ENCODE results near the gene EFTUD2.

Gene EFTUD2

DNA sequence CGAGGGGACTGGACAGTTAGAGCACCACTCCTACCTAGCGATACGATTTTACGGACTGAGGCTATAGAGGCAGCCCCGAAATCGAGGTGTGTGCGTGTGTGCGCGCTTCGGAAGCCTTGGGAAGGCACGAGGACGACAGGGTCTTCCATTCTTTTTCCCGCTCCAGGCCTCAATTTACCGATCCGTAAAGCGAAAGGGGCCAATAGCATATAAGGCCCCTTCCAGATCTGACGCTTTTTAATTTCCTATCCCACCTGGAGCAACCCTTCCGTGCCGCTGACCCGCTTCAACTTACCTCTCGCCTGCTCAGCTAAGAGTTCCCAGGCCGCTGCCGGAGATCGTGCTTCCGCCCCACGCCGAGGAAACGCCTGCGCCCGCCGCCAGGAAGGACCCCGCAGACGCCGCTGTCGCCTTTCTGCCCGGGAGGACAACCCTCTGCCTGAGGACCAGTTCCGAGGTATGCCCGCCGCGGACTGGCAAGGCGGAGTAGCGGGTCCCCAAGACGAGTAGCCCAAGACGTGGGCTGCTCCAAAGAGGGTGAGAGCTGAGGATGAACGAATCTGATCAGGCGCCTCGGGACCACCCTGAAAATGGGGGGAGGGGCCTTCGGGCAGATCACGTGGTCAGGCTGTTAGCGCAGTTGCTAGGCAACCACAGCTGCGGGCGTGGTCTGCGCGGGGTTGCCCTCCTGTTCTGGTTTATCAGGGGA, at the start of gene EFTUD2 (continued):
- TF ChIP-seq, protein P1, sequence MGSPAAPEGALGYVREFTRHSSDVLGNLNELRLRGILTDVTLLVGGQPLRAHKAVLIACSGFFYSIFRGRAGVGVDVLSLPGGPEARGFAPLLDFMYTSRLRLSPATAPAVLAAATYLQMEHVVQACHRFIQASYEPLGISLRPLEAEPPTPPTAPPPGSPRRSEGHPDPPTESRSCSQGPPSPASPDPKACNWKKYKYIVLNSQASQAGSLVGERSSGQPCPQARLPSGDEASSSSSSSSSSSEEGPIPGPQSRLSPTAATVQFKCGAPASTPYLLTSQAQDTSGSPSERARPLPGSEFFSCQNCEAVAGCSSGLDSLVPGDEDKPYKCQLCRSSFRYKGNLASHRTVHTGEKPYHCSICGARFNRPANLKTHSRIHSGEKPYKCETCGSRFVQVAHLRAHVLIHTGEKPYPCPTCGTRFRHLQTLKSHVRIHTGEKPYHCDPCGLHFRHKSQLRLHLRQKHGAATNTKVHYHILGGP (tag by site-specific recombination; IDR thresholded peaks at IDR 0.05): no peak
- TF ChIP-seq ZNF76 (tag by site-specific recombination; IDR thresholded peaks at IDR 0.05; ENCODE audit: borderline replicate concordance, low read depth) (peak; percentile 74), GLI2 (tag by site-specific recombination; IDR thresholded peaks at IDR 0.05; ENCODE audit: borderline replicate concordance, low read depth) (no peak), SCRT1 (tag by site-specific recombination; IDR thresholded peaks at IDR 0.05; ENCODE audit: borderline replicate concordance) (no peak), ZNF169 (tag by site-specific recombination; IDR thresholded peaks at IDR 0.05) (no peak), ZNF202 (tag by site-specific recombination; IDR thresholded peaks at IDR 0.05; ENCODE audit: borderline replicate concordance) (no peak), ZNF629 (tag by site-specific recombination; IDR thresholded peaks at IDR 0.05) (peak; percentile 89), ZNF324 (tag by site-specific recombination; IDR thresholded peaks at IDR 0.05) (peak; percentile 97), ZNF48 (tag by site-specific recombination; IDR thresholded peaks at IDR 0.05) (no peak), ZNF174 (tag by site-specific recombination; IDR thresholded peaks at IDR 0.05) (no peak), ZNF23 (tag by site-specific recombination; IDR thresholded peaks at IDR 0.05; ENCODE audit: borderline replicate concordance) (no peak), ZNF621 (tag by site-specific recombination; IDR thresholded peaks at IDR 0.05) (no peak), ZNF529 (tag by site-specific recombination; IDR thresholded peaks at IDR 0.05; ENCODE audit: insufficient replicate concordance) (no peak), ZFHX2 (tag by site-specific recombination; conservative IDR thresholded peaks at IDR 0.05) (peak; percentile 84), GLIS2 (tag by site-specific recombination; IDR thresholded peaks at IDR 0.05) (peak; percentile 90)
- TF ChIP-seq, protein P2, sequence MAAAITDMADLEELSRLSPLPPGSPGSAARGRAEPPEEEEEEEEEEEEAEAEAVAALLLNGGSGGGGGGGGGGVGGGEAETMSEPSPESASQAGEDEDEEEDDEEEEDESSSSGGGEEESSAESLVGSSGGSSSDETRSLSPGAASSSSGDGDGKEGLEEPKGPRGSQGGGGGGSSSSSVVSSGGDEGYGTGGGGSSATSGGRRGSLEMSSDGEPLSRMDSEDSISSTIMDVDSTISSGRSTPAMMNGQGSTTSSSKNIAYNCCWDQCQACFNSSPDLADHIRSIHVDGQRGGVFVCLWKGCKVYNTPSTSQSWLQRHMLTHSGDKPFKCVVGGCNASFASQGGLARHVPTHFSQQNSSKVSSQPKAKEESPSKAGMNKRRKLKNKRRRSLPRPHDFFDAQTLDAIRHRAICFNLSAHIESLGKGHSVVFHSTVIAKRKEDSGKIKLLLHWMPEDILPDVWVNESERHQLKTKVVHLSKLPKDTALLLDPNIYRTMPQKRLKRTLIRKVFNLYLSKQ (tag by site-specific recombination; IDR thresholded peaks at IDR 0.05; ENCODE audit: borderline replicate concordance): no peak
- TF ChIP-seq, protein P3, sequence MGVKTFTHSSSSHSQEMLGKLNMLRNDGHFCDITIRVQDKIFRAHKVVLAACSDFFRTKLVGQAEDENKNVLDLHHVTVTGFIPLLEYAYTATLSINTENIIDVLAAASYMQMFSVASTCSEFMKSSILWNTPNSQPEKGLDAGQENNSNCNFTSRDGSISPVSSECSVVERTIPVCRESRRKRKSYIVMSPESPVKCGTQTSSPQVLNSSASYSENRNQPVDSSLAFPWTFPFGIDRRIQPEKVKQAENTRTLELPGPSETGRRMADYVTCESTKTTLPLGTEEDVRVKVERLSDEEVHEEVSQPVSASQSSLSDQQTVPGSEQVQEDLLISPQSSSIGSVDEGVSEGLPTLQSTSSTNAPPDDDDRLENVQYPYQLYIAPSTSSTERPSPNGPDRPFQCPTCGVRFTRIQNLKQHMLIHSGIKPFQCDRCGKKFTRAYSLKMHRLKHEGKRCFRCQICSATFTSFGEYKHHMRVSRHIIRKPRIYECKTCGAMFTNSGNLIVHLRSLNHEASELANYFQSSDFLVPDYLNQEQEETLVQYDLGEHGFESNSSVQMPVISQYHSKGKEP (tag by site-specific recombination; IDR thresholded peaks at IDR 0.05): no peak
- TF ChIP-seq, protein P4, sequence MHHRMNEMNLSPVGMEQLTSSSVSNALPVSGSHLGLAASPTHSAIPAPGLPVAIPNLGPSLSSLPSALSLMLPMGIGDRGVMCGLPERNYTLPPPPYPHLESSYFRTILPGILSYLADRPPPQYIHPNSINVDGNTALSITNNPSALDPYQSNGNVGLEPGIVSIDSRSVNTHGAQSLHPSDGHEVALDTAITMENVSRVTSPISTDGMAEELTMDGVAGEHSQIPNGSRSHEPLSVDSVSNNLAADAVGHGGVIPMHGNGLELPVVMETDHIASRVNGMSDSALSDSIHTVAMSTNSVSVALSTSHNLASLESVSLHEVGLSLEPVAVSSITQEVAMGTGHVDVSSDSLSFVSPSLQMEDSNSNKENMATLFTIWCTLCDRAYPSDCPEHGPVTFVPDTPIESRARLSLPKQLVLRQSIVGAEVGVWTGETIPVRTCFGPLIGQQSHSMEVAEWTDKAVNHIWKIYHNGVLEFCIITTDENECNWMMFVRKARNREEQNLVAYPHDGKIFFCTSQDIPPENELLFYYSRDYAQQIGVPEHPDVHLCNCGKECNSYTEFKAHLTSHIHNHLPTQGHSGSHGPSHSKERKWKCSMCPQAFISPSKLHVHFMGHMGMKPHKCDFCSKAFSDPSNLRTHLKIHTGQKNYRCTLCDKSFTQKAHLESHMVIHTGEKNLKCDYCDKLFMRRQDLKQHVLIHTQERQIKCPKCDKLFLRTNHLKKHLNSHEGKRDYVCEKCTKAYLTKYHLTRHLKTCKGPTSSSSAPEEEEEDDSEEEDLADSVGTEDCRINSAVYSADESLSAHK (tag by site-specific recombination; IDR thresholded peaks at IDR 0.05): peak; percentile 59; the same call in 1 of the 2 replicates
- TF ChIP-seq, protein P5, sequence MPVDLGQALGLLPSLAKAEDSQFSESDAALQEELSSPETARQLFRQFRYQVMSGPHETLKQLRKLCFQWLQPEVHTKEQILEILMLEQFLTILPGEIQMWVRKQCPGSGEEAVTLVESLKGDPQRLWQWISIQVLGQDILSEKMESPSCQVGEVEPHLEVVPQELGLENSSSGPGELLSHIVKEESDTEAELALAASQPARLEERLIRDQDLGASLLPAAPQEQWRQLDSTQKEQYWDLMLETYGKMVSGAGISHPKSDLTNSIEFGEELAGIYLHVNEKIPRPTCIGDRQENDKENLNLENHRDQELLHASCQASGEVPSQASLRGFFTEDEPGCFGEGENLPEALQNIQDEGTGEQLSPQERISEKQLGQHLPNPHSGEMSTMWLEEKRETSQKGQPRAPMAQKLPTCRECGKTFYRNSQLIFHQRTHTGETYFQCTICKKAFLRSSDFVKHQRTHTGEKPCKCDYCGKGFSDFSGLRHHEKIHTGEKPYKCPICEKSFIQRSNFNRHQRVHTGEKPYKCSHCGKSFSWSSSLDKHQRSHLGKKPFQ (tag by site-specific recombination; IDR thresholded peaks at IDR 0.05): no peak
- TF ChIP-seq, protein P6, sequence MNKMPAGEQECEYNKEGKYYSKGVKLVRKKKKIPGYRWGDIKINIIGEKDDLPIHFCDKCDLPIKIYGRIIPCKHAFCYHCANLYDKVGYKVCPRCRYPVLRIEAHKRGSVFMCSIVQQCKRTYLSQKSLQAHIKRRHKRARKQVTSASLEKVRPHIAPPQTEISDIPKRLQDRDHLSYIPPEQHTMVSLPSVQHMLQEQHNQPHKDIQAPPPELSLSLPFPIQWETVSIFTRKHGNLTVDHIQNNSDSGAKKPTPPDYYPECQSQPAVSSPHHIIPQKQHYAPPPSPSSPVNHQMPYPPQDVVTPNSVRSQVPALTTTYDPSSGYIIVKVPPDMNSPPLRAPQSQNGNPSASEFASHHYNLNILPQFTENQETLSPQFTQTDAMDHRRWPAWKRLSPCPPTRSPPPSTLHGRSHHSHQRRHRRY (tag by site-specific recombination; IDR thresholded peaks at IDR 0.05): no peak
- TF ChIP-seq, protein P7, sequence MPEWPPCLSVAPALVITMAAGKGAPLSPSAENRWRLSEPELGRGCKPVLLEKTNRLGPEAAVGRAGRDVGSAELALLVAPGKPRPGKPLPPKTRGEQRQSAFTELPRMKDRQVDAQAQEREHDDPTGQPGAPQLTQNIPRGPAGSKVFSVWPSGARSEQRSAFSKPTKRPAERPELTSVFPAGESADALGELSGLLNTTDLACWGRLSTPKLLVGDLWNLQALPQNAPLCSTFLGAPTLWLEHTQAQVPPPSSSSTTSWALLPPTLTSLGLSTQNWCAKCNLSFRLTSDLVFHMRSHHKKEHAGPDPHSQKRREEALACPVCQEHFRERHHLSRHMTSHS (tag by site-specific recombination; IDR thresholded peaks at IDR 0.05): no peak
- TF ChIP-seq, protein P8, sequence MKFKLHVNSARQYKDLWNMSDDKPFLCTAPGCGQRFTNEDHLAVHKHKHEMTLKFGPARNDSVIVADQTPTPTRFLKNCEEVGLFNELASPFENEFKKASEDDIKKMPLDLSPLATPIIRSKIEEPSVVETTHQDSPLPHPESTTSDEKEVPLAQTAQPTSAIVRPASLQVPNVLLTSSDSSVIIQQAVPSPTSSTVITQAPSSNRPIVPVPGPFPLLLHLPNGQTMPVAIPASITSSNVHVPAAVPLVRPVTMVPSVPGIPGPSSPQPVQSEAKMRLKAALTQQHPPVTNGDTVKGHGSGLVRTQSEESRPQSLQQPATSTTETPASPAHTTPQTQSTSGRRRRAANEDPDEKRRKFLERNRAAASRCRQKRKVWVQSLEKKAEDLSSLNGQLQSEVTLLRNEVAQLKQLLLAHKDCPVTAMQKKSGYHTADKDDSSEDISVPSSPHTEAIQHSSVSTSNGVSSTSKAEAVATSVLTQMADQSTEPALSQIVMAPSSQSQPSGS (tag by site-specific recombination; IDR thresholded peaks at IDR 0.05; ENCODE audit: low read depth): no peak
- TF ChIP-seq, protein P9, sequence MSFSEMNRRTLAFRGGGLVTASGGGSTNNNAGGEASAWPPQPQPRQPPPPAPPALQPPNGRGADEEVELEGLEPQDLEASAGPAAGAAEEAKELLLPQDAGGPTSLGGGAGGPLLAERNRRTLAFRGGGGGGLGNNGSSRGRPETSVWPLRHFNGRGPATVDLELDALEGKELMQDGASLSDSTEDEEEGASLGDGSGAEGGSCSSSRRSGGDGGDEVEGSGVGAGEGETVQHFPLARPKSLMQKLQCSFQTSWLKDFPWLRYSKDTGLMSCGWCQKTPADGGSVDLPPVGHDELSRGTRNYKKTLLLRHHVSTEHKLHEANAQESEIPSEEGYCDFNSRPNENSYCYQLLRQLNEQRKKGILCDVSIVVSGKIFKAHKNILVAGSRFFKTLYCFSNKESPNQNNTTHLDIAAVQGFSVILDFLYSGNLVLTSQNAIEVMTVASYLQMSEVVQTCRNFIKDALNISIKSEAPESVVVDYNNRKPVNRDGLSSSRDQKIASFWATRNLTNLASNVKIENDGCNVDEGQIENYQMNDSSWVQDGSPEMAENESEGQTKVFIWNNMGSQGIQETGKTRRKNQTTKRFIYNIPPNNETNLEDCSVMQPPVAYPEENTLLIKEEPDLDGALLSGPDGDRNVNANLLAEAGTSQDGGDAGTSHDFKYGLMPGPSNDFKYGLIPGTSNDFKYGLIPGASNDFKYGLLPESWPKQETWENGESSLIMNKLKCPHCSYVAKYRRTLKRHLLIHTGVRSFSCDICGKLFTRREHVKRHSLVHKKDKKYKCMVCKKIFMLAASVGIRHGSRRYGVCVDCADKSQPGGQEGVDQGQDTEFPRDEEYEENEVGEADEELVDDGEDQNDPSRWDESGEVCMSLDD (tag by site-specific recombination; IDR thresholded peaks at IDR 0.05): peak; percentile 69; the same call in 1 of the 2 replicates

Data from HEK293 (cell line).